ENCODE results near the gene FAM114A1.
A peak's percentile ranks its signal among the peaks of the same experiment; 100 is the strongest.

The FAM114A1 gene

GRCh38 chr4:38896940-38897339 lies 29.3 kb downstream of the FAM114A1 start:
- CTCF ChIA-PET: interaction anchor here (1.2 to 1.7 kb wide), 2 partner anchors 114 to 238 kb away, joined by 3 to 4 read pairs; partner anchors contain the start of gene TLR10
- Histone ChIP-seq H3K27me3 (replicated peaks in 2 of 5; ENCODE audit: control insufficient read depth in 4 of 5, insufficient read depth in 5 of 5, low read length in 4 of 5) (no peaks in the 10 kb centered on the region), H3K27ac (ENCODE audit: insufficient read depth in 1 of 2, low read depth in 1 of 2, low read length in 2 of 2, poor library complexity in 1 of 2, severe bottlenecking in 2 of 2) (no peak overlapping the region), H3K9me3 (ENCODE audit: control extremely low read depth in 1 of 5, control insufficient read depth in 4 of 5, insufficient read depth in 2 of 5, low read depth in 1 of 5, low read length in 4 of 5) (no peaks in the 10 kb centered on the region), H3K4me3 (ENCODE audit: control insufficient read depth in 1 of 7, extremely low read depth in 1 of 7, insufficient read depth in 4 of 7, low read depth in 2 of 7, low read length in 6 of 7) (no peak overlapping the region), H3K36me3 (ENCODE audit: control insufficient read depth in 4 of 4, insufficient read depth in 4 of 4, low read length in 3 of 4) (no peaks in the 10 kb centered on the region), H3K4me1 (ENCODE audit: control extremely low read depth in 1 of 4, control insufficient read depth in 4 of 4, insufficient read depth in 4 of 4, low read length in 3 of 4) (no peaks in the 10 kb centered on the region)
- POLR2A ChIA-PET: no interaction called here
- no peak for DNase-seq
- WGBS (ENCODE audit: insufficient coverage): no CpG with 5 or more reads among the region's 1 CpG

- CTCF ChIA-PET: interaction anchor here (1.2 to 1.7 kb wide), 2 partner anchors 115 to 237 kb away, joined by 3 to 4 read pairs; partner anchors contain the start of gene TLR10
- no peaks in the 10 kb centered on the region for H3K36me3 ChIP-seq (ENCODE audit: control insufficient read depth in 4 of 4, insufficient read depth in 4 of 4, low read length in 3 of 4)
- H3K27me3 ChIP-seq (replicated peaks in 2 of 5; ENCODE audit: control insufficient read depth in 4 of 5, insufficient read depth in 5 of 5, low read length in 4 of 5): no peaks in the 10 kb centered on the region
- H3K27ac ChIP-seq (ENCODE audit: insufficient read depth in 1 of 2, low read depth in 1 of 2, low read length in 2 of 2, poor library complexity in 1 of 2, severe bottlenecking in 2 of 2): no peak overlapping the region
- DNase-seq: no peak
- POLR2A ChIA-PET: no interaction called here
- no peaks in the 10 kb centered on the region for H3K4me1 ChIP-seq (ENCODE audit: control extremely low read depth in 1 of 4, control insufficient read depth in 4 of 4, insufficient read depth in 4 of 4, low read length in 3 of 4)
- WGBS (ENCODE audit: insufficient coverage): 100% methylated on average over 5 of the region's 7 CpGs
- H3K9me3 ChIP-seq (ENCODE audit: control extremely low read depth in 1 of 5, control insufficient read depth in 4 of 5, insufficient read depth in 2 of 5, low read depth in 1 of 5, low read length in 4 of 5): no peaks in the 10 kb centered on the region
- no peak overlapping the region for H3K4me3 ChIP-seq (ENCODE audit: control insufficient read depth in 1 of 7, extremely low read depth in 1 of 7, insufficient read depth in 4 of 7, low read depth in 2 of 7, low read length in 6 of 7)
Measured at GRCh38 chr4:38898245-38898644, 30.6 kb downstream of the FAM114A1 start.

GRCh38 chr4:38902221-38902620 lies 34.6 kb downstream of the FAM114A1 start:
- no peak for DNase-seq
- Histone ChIP-seq H3K4me1 (ENCODE audit: control extremely low read depth in 1 of 4, control insufficient read depth in 4 of 4, insufficient read depth in 4 of 4, low read length in 3 of 4) (peaks cover 0 to 10% (median 6%) of the 10 kb centered on the region in 4 experiments), H3K9me3 (ENCODE audit: control extremely low read depth in 1 of 5, control insufficient read depth in 4 of 5, insufficient read depth in 2 of 5, low read depth in 1 of 5, low read length in 4 of 5) (no peaks in the 10 kb centered on the region), H3K36me3 (ENCODE audit: control insufficient read depth in 4 of 4, insufficient read depth in 4 of 4, low read length in 3 of 4) (no peaks in the 10 kb centered on the region), H3K4me3 (ENCODE audit: control insufficient read depth in 1 of 7, extremely low read depth in 1 of 7, insufficient read depth in 4 of 7, low read depth in 2 of 7, low read length in 6 of 7) (no peak overlapping the region), H3K27me3 (replicated peaks in 2 of 5; ENCODE audit: control insufficient read depth in 4 of 5, insufficient read depth in 5 of 5, low read length in 4 of 5) (no peaks in the 10 kb centered on the region), H3K27ac (ENCODE audit: insufficient read depth in 1 of 2, low read depth in 1 of 2, low read length in 2 of 2, poor library complexity in 1 of 2, severe bottlenecking in 2 of 2) (no peak overlapping the region)
- WGBS (ENCODE audit: insufficient coverage): 100% methylated on average over 2 of the region's 5 CpGs
- CTCF ChIA-PET: interaction anchor here (0.9 to 11.2 kb wide), 24 partner anchors 8 to 534 kb away, joined by 3 to 136 read pairs (median 3); no protein-coding TSS in a partner anchor
- POLR2A ChIA-PET: interaction anchor here (0.6 kb wide), 1 partner anchor 232 kb away, joined by 3 read pairs; no protein-coding TSS in a partner anchor

GRCh38 chr4:38902695-38903094 lies 35.1 kb downstream of the FAM114A1 start:
- Histone ChIP-seq H3K9me3 (ENCODE audit: control extremely low read depth in 1 of 5, control insufficient read depth in 4 of 5, insufficient read depth in 2 of 5, low read depth in 1 of 5, low read length in 4 of 5) (no peaks in the 10 kb centered on the region), H3K27me3 (replicated peaks in 2 of 5; ENCODE audit: control insufficient read depth in 4 of 5, insufficient read depth in 5 of 5, low read length in 4 of 5) (no peaks in the 10 kb centered on the region), H3K4me3 (ENCODE audit: control insufficient read depth in 1 of 7, extremely low read depth in 1 of 7, insufficient read depth in 4 of 7, low read depth in 2 of 7, low read length in 6 of 7) (no peak overlapping the region), H3K27ac (ENCODE audit: insufficient read depth in 1 of 2, low read depth in 1 of 2, low read length in 2 of 2, poor library complexity in 1 of 2, severe bottlenecking in 2 of 2) (no peak overlapping the region), H3K4me1 (ENCODE audit: control extremely low read depth in 1 of 4, control insufficient read depth in 4 of 4, insufficient read depth in 4 of 4, low read length in 3 of 4) (peaks cover 0 to 10% (median 6%) of the 10 kb centered on the region in 4 experiments), H3K36me3 (ENCODE audit: control insufficient read depth in 4 of 4, insufficient read depth in 4 of 4, low read length in 3 of 4) (no peaks in the 10 kb centered on the region)
- CTCF ChIA-PET: interaction anchor here (0.6 to 11.2 kb wide), 28 partner anchors 8 to 534 kb away, joined by 3 to 136 read pairs (median 3); no protein-coding TSS in a partner anchor
- peak; percentile 45 to 70 (median 61) for DNase-seq
- POLR2A ChIA-PET: no interaction called here

GRCh38 chr4:38904090-38904666 lies 36.6 kb downstream of the FAM114A1 start:
- no peak for DNase-seq

GRCh38 chr4:38904682-38905081 lies 37.1 kb downstream of the FAM114A1 start:
- no peaks in the 10 kb centered on the region for H3K27me3 ChIP-seq (replicated peaks in 2 of 5; ENCODE audit: control insufficient read depth in 4 of 5, insufficient read depth in 5 of 5, low read length in 4 of 5)
- no peak overlapping the region for H3K4me3 ChIP-seq (ENCODE audit: control insufficient read depth in 1 of 7, extremely low read depth in 1 of 7, insufficient read depth in 4 of 7, low read depth in 2 of 7, low read length in 6 of 7)
- WGBS (ENCODE audit: insufficient coverage): 100% methylated on average over 3 of the region's 3 CpGs
- ChIA-PET CTCF (interaction anchor here (0.8 to 11.2 kb wide), 11 partner anchors 22 to 532 kb away, joined by 3 to 136 read pairs (median 4); no protein-coding TSS in a partner anchor), POLR2A (interaction anchor here (0.6 kb wide), 2 partner anchors 9 to 80 kb away, joined by 3 to 4 read pairs; no protein-coding TSS in a partner anchor)
- no peaks in the 10 kb centered on the region for H3K9me3 ChIP-seq (ENCODE audit: control extremely low read depth in 1 of 5, control insufficient read depth in 4 of 5, insufficient read depth in 2 of 5, low read depth in 1 of 5, low read length in 4 of 5)
- DNase-seq: no peak
- no peaks in the 10 kb centered on the region for H3K36me3 ChIP-seq (ENCODE audit: control insufficient read depth in 4 of 4, insufficient read depth in 4 of 4, low read length in 3 of 4)
- H3K4me1 ChIP-seq (ENCODE audit: control extremely low read depth in 1 of 4, control insufficient read depth in 4 of 4, insufficient read depth in 4 of 4, low read length in 3 of 4): peaks cover 0 to 10% (median 6%) of the 10 kb centered on the region in 4 experiments
- no peak overlapping the region for H3K27ac ChIP-seq (ENCODE audit: insufficient read depth in 1 of 2, low read depth in 1 of 2, low read length in 2 of 2, poor library complexity in 1 of 2, severe bottlenecking in 2 of 2)

More at GRCh38 chr4:38904090-38904666, 36.6 kb downstream of the FAM114A1 start:
- ChIA-PET POLR2A (no interaction called here), CTCF (interaction anchor here (0.9 to 11.2 kb wide), 12 partner anchors 23 to 229 kb away, joined by 3 to 136 read pairs (median 4); no protein-coding TSS in a partner anchor)
- H3K27me3 ChIP-seq (replicated peaks in 2 of 5; ENCODE audit: control insufficient read depth in 4 of 5, insufficient read depth in 5 of 5, low read length in 4 of 5): no peaks in the 10 kb centered on the region
- H3K36me3 ChIP-seq (ENCODE audit: control insufficient read depth in 4 of 4, insufficient read depth in 4 of 4, low read length in 3 of 4): no peaks in the 10 kb centered on the region
- H3K4me3 ChIP-seq (ENCODE audit: control insufficient read depth in 1 of 7, extremely low read depth in 1 of 7, insufficient read depth in 4 of 7, low read depth in 2 of 7, low read length in 6 of 7): no peak overlapping the region
- H3K4me1 ChIP-seq (ENCODE audit: control extremely low read depth in 1 of 4, control insufficient read depth in 4 of 4, insufficient read depth in 4 of 4, low read length in 3 of 4): peaks cover 0 to 10% (median 6%) of the 10 kb centered on the region in 4 experiments
- no peaks in the 10 kb centered on the region for H3K9me3 ChIP-seq (ENCODE audit: control extremely low read depth in 1 of 5, control insufficient read depth in 4 of 5, insufficient read depth in 2 of 5, low read depth in 1 of 5, low read length in 4 of 5)
- no peak overlapping the region for H3K27ac ChIP-seq (ENCODE audit: insufficient read depth in 1 of 2, low read depth in 1 of 2, low read length in 2 of 2, poor library complexity in 1 of 2, severe bottlenecking in 2 of 2)
- WGBS (ENCODE audit: insufficient coverage): 94% methylated on average over 7 of the region's 10 CpGs

All from common myeloid progenitor, CD34-positive (primary cell).